Pulmonary artery endothelial cell (primary cell): ENCODE measurements around the gene ARHGEF25. TPM values are rescaled to one million over a fixed set of nuclear protein-coding genes. Genes with fewer than 3 reads are reported as not detected.
"Not testable (repeated sequence)": the region's sequence is repeated elsewhere in the genome, so short reads cannot be mapped to it uniquely, and the experiment has no call there.

Experiments used
- DNase-seq: peaks from one replicate; pipeline ENCODE4 v3.0.0-alpha.2; 2011; ENCODE audit warnings: low read depth, low spot score
- total RNA-seq: library from RNA; depleted of rRNA; stranded (reverse); fragments of >200 nt; gene quantifications from 2 replicates; pipeline ENCODE4 v1.2.3, GENCODE V29; 2014

The ARHGEF25 gene
- 5.3 and 5.7 TPM in 2 replicates for total RNA-seq

DNA sequence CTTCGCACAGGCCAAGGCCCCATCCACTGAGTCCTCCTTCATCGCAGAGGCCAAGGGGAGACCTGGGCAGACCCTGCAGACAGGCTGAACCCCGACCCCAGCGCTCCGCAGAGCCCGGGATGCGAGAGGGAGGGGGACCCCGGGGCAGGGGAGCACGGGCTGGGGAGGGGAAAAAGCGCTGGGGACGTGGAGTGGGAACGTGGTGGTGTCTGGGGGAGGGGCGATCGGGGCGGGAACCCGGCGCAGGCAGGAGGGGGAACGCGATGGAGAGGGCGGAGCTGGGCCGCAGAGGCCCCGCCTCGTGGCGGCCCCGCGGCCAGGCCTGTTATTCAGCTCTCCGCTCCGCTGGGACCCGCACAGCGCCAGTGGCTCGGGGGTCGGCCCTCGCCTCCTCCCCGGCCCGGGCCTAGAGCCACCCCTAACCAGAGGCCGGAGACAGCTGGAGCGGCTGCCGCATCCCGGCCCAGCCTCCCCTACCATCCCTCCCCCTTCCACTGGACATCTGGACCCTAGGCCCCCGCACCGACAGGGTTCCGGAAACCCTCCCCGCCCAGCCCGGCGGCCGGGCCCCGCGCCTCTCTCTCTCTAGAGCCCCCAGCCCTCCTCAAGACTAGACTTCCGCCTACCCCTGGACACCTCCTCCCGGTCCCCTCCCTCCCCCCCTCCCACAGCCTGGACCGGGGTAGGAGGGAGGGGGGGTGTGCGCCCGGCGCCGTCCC is at the start of gene ARHGEF25:
Gene ARHGEF25 (plus strand): TSS at position 328 of the 719 bp plus-strand sequence. CDS start 460 bp downstream, outside the sequence.
- no peak for DNase-seq

DNA sequence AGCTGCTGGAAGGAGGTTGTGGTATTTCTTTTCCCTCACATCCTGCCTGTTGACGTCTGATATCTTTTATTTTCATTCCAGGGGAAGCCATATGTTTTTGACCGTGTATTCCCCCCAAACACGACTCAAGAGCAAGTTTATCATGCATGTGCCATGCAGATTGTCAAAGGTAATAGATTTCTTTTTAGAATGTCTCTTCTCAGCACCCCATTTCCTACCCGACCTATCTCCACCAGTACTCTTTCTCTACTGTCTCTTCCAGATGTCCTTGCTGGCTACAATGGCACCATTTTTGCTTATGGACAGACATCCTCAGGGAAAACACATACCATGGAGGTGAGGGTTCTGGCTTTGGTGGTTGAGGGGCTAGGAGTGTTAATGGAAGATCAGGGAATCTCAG is 47.9 kb upstream of the ARHGEF25 start:
- no peak for DNase-seq

DNA sequence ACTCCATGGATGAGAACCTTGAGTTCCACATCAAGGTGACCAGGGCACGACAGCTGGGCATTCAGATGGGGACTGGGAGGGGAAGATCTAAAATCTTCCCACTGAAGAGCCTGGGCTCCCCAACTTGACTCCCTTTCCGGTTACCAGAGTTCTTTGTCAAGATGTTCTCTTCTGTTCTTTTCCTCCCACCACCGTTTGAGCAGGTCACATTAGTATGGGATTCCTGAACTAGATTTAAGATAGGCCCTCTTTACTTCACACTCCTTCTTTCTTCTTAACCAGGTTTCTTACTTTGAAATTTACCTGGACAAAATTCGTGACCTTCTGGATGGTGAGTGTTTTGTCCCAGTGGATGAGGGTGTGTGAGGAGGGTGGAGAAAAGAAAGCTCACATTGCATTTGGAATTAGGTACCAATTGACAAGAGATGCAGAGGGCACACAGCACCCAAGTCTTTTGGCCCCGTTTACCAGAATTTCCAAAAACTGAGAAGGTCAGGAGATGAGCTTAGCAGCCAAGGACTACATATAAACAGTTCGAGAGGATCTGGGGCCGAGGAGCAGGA is 47.0 kb upstream of the ARHGEF25 start:
- no peak for DNase-seq

- DNase-seq, result no peak
These were observed 42.4 kb upstream of the ARHGEF25 start for GRCh38 chr12:57568838-57569237.

- DNase-seq, result no peak
These were observed 41.4 kb upstream of the ARHGEF25 start for GRCh38 chr12:57569858-57570257.

DNA sequence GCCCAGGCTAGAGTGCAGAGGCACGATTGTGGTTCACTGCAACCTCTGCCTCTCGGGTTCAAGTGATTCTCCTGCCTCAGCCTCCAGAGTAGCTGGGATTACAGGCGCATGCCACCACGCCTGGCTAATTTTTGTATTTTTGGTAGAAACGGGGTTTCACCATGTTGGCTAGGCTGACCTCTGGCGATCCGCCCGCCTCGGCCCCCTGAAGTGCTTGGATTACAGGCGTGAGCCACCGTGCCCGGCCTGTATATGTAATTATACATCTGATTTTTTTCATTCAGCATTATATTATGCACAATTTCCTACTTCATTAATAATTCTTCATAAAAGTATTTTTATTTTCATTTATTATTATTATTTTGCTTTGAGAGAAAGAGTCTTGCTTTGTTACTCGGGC is 40.8 kb upstream of the ARHGEF25 start:
- not testable (repeated sequence) for DNase-seq

DNA sequence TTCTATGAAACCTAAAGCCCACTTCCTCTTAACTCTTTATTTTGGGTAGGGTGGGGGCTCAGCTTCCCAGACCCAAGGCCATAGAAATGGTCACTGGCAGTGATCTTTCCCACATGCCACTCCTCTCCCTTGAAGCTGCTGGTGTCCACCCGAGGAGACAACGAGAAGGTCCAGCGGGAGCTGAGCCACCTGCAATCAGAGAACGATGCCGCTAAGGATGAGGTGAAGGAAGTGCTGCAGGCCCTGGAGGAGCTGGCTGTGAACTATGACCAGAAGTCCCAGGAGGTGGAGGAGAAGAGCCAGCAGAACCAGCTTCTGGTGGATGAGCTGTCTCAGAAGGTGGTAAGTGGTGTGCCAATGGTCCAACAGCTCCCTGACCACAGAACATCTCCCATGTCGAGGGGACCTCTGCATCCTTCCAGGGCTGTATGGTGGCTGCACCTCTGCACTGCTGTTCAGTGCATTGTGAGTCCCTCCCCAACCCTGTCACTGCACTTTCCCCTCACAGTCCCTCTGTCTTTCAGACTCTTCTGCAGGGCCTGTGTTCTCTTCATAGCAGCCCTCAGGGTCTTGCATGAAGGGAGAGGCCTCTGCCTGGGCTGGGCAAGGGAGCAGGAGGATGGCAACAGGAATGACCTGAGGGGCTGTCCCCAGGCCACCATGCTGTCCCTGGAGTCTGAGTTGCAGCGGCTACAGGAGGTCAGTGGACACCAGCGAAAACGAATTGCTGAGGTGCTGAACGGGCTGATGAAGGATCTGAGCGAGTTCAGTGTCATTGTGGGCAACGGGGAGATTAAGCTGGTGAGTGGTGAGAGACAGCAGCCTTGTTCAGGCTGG is 39.1 kb upstream of the ARHGEF25 start:
- no peak for DNase-seq

- no peak for DNase-seq
These were observed 36.4 kb upstream of the ARHGEF25 start for GRCh38 chr12:57574795-57575194.

- DNase-seq, result no peak
These were observed 35.2 kb upstream of the ARHGEF25 start for GRCh38 chr12:57575771-57576612.

DNA sequence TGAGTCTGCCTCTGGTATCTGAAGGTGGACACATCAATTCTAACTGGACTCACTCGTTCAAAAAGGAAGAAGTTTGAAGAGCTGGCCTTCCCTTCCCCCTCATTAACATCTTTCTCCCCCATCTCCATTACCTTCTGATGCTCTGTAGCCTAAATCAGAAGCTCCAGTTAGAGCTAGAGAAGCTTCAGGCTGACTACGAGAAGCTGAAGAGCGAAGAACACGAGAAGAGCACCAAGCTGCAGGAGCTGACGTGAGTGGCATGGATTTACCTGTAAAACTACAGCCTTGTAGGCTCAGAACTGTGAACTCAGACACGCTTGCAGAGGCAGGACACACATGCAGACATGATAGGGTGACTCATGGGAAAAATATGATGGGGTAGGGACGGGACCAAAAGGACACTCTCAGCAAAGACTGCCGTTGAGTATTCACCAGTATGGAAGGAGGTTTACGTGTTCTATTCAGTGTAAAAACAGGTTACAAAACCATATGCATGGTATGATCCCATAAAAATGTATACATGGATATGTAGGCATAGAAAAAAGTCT is 34.5 kb upstream of the ARHGEF25 start:
- no peak for DNase-seq

GRCh38 chr12:57577981-57578758 is 33.1 kb upstream of the ARHGEF25 start:
- no peak for DNase-seq

DNA sequence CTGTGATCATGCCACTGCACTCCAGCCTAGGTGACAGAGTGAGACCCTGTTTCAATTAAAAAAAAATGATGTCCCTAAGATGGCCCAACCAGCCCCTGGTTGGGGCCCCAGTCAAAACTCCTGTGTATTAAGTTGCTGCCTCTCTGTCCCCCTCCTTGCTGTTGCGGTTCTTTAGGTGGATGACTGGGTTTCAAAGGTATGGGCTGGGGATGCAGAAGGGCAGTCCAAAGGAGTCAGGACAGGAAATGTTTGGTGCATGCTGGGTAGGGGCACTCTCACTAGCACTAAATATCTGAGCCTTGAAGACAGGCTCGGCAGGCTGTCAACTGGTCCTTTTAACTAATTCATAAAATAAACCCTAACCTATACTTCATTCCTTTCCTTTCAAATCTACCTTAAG is 32.2 kb upstream of the ARHGEF25 start:
- no peak for DNase-seq

DNA sequence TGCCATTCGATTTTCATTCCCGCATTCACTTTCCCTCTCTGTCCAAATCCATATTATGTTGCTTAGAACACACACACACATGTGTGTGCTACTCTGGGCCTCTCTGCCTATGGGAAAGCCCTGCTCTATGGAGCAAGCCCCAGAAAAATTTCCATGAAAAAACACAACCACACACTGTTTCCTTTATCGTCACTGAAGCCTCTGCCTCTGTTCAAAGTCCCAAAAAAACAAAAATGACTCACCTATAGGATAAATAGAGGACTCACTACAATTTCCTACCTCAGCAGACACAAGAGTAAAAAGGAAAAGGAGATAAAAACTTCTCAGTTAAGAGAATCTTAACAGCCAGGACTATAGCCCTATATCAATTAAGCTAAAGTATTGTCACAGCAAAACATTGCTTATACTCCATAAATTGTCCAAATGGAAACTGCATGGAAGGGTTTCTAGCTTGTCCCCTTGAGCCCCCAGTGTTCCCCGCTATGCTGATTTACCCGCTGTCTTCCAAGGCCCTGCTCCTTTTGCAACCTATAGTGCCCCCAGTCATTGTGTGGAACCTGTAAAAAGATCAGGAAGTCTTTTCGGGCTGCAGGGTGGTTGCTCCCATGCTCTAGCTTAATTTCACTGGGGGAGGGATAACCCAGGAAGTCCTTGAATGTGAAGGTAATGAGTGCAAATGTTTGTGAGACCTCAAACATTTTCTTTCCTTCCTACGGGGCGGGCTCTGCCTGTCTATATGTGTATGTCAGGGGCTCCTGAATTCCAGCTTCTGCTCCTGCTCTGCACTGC is 31.4 kb upstream of the ARHGEF25 start:
- DNase-seq, result no peak

GRCh38 chr12:57580466-57580795 is 30.8 kb upstream of the ARHGEF25 start:
- no peak for DNase-seq

DNA sequence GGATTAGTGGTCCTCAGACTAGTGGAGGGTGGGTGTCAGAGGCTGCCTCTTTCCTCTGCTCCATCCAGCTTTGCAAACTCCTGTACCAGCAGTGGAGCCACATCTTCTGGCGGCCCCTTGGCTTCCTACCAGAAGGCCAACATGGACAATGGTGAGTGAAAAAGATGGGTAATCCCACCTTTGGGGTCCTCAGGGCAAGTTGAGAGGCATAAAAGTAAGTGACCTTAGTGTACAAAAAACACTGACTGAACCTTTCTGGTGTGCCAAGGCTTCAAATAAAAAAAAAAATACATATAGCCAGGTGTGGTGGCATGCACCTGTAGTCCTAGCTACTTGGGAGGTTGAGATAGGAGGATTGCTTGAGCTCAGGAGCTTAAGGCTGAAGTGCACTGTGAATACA is 29.4 kb upstream of the ARHGEF25 start:
- no peak for DNase-seq

- no peak for DNase-seq
These were observed 28.8 kb upstream of the ARHGEF25 start for GRCh38 chr12:57582440-57582839.

- DNase-seq, result peak; percentile 51
These were observed 28.0 kb upstream of the ARHGEF25 start for GRCh38 chr12:57583008-57583831.

- DNase-seq, result no peak
These were observed 27.2 kb upstream of the ARHGEF25 start for GRCh38 chr12:57584050-57584449.

DNA sequence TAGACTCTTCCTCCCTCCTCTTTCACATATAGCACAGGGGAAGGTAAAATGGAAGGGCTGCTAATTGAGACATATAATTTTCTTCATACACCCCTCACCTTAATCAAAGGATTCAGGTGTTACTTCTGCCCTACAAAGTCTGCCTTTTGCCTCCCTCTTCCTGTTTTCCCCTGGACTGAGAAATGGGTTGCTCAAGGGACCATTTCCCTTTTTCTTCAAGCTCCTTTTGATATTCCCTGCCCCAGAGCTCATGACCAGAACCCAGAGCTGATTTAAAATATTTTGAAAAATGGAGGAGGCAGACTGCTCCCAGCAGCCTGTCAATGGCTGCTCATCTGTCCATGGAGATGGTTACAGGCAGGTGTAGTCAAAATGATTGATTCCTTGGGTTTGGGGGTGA is 26.5 kb upstream of the ARHGEF25 start:
- DNase-seq, result no peak
